HL-60 (cell line): ENCODE data around the gene CFAP46.
A peak's percentile ranks its signal among the peaks of the same experiment; 100 is the strongest.

Source experiments
- GABPA ChIP-seq: IDR thresholded peaks from 2 replicates; pipeline ENCODE4 v1.6.1; 2012; ENCODE audit warnings: low read depth
- POLR2AphosphoS5 ChIP-seq: IDR thresholded peaks from 2 replicates; pipeline ENCODE4 v1.6.1; 2012; ENCODE audit warnings: low read depth
- SPI1 ChIP-seq: IDR thresholded peaks from 2 replicates; pipeline ENCODE4 v1.6.1; 2012; ENCODE audit warnings: low read depth, mild to moderate bottlenecking, borderline replicate concordance
- TF ChIP-seq, protein P1 (sequence below): IDR thresholded peaks from one replicate; pipeline ENCODE4 v1.5.1; 2011; ENCODE audit warnings: low read length, control low read depth, inconsistent platforms; ENCODE audit not compliant: insufficient read depth
- TF ChIP-seq, protein P2 (sequence below): IDR thresholded peaks from 2 replicates; pipeline ENCODE4 v1.6.1; 2012; ENCODE audit warnings: low read depth; ENCODE audit not compliant: insufficient replicate concordance

DNA sequence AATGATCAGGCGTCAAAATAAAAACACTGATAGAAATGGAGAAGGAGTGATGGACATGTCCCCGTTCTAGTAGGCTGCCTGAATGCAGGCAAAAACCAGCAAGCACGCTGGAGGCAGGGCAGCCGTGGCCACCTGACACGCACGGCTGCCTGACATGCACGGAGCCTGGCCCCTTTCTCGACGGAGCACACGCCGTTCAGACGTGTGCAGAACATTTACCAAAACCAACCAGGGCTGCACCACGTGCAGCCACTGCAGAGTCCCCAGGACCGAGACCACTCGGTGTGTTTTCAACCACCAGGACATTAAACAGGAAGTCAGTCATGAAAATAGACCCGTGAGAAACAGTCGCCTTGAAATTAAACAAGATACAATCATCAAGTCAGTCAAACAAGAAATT, 94.5 kb downstream of the CFAP46 start:
- TF ChIP-seq, protein P1, sequence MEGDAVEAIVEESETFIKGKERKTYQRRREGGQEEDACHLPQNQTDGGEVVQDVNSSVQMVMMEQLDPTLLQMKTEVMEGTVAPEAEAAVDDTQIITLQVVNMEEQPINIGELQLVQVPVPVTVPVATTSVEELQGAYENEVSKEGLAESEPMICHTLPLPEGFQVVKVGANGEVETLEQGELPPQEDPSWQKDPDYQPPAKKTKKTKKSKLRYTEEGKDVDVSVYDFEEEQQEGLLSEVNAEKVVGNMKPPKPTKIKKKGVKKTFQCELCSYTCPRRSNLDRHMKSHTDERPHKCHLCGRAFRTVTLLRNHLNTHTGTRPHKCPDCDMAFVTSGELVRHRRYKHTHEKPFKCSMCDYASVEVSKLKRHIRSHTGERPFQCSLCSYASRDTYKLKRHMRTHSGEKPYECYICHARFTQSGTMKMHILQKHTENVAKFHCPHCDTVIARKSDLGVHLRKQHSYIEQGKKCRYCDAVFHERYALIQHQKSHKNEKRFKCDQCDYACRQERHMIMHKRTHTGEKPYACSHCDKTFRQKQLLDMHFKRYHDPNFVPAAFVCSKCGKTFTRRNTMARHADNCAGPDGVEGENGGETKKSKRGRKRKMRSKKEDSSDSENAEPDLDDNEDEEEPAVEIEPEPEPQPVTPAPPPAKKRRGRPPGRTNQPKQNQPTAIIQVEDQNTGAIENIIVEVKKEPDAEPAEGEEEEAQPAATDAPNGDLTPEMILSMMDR = no peak
- TF ChIP-seq POLR2AphosphoS5 (no peak), GABPA (no peak), SPI1 (peak; percentile 32; the same call in 1 of the 2 replicates)
- TF ChIP-seq, protein P2, sequence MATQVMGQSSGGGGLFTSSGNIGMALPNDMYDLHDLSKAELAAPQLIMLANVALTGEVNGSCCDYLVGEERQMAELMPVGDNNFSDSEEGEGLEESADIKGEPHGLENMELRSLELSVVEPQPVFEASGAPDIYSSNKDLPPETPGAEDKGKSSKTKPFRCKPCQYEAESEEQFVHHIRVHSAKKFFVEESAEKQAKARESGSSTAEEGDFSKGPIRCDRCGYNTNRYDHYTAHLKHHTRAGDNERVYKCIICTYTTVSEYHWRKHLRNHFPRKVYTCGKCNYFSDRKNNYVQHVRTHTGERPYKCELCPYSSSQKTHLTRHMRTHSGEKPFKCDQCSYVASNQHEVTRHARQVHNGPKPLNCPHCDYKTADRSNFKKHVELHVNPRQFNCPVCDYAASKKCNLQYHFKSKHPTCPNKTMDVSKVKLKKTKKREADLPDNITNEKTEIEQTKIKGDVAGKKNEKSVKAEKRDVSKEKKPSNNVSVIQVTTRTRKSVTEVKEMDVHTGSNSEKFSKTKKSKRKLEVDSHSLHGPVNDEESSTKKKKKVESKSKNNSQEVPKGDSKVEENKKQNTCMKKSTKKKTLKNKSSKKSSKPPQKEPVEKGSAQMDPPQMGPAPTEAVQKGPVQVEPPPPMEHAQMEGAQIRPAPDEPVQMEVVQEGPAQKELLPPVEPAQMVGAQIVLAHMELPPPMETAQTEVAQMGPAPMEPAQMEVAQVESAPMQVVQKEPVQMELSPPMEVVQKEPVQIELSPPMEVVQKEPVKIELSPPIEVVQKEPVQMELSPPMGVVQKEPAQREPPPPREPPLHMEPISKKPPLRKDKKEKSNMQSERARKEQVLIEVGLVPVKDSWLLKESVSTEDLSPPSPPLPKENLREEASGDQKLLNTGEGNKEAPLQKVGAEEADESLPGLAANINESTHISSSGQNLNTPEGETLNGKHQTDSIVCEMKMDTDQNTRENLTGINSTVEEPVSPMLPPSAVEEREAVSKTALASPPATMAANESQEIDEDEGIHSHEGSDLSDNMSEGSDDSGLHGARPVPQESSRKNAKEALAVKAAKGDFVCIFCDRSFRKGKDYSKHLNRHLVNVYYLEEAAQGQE = no peak
